Stomach (tissue), 9 donors: ENCODE data around the gene RAE1. TPM values are rescaled to one million over a fixed set of nuclear protein-coding genes. Genes with fewer than 3 reads are reported as not detected.
A peak's percentile ranks its signal among the peaks of the same experiment; 100 is the strongest.

Experiments
- DNase-seq, 2 donors: peaks; one replicate each; pipeline versions ENCODE4 v3.0.0 to v3.0.0-alpha.2; 2013 to 2019
- H3K27ac ChIP-seq, 5 donors: fragments of 200-600 bp in 4 of 5; sonication (generic) in 4 of 5; one replicate each; pipeline ENCODE4 v1.5.1; 2013 to 2019; ENCODE audit warnings: mild to moderate bottlenecking in 1 of 5, moderate library complexity in 1 of 5
- H3K27me3 ChIP-seq, 3 donors: fragments of 200-600 bp; sonication (generic); one replicate each; pipeline ENCODE4 v1.5.1; 2017 to 2019; ENCODE audit warnings: mixed run types in 1 of 3
- H3K36me3 ChIP-seq, 4 donors: fragments of 200-600 bp; sonication (generic); 1 replicate in 3 of 4; 2 replicates in 1 of 4; pipeline ENCODE4 v1.5.1; 2016 to 2019
- H3K4me1 ChIP-seq, 4 donors: fragments of 200-600 bp; sonication (generic); one replicate each; pipeline ENCODE4 v1.5.1; 2016 to 2019
- H3K4me3 ChIP-seq, 4 donors: fragments of 200-600 bp; sonication (generic) in 3 of 4; one replicate each; pipeline ENCODE4 v1.5.1; 2016 to 2019; ENCODE audit warnings: mild to moderate bottlenecking in 1 of 4
- H3K9me3 ChIP-seq, 4 donors: fragments of 200-600 bp; sonication (generic); one replicate each; pipeline ENCODE4 v1.5.1; 2016 to 2019
- EP300 ChIP-seq: sonication (generic); formaldehyde crosslinking; IDR thresholded peaks from one replicate; pipeline ENCODE4 v1.6.1; 2017; ENCODE audit warnings: antibody characterized with exemption
- POLR2A ChIP-seq, 4 donors: fragments of 450-650 bp; IDR thresholded peaks; one replicate each; pipeline ENCODE4 v1.6.1; 2016; ENCODE audit warnings: antibody characterized with exemption in 4 of 4, control low read depth in 2 of 4, mild to moderate bottlenecking in 1 of 4, moderate library complexity in 1 of 4
- POLR2AphosphoS5 ChIP-seq, 3 donors: sonication (generic); formaldehyde crosslinking; IDR thresholded peaks; one replicate each; pipeline ENCODE4 v1.6.1; 2016; ENCODE audit warnings: antibody characterized with exemption in 3 of 3
- WGBS, 5 donors: extraction: QIAGEN DNeasy Blood & Tissue Kit in 3 of 5; methylation state at CpG; one replicate each; pipeline versions ENCODE4 v1.1.5 to v1.1.7; 2013 to 2018; 5-methylcytosine and 5-hydroxymethylcytosine counted together
- intact Hi-C: fragments of 100-400 bp; cut with DNase I; formaldehyde crosslinking; loops from one replicate; pipeline ENCODE4 v1.15.1; 2023; ENCODE audit warnings: low total_unique reads
- polyA plus RNA-seq, 3 donors: library from polyadenylated mRNA; stranded (reverse); fragments of 200-250 nt; gene quantifications; one replicate each; pipeline ENCODE4 v1.2.3, GENCODE V29; 2013
- total RNA-seq, 5 donors: library from RNA; depleted of rRNA; stranded (reverse); fragments of >200 nt; gene quantifications; one replicate each; pipeline versions ENCODE4 v1.1.0 to v1.2.3, GENCODE V29; 2014 to 2016
- TF ChIP-seq, protein P1 (sequence below), 7 experiments: fragments of 450-650 bp in 4 of 7; fragments of 200-600 bp in 3 of 7; sonication (generic) in 3 of 7; IDR thresholded peaks; one replicate each; pipeline ENCODE4 v1.5.1; 2016 to 2019; ENCODE audit warnings: antibody characterized with exemption in 7 of 7, control low read depth in 2 of 7, mild to moderate bottlenecking in 1 of 7
- donor health status: healthy with polysubstance abuse.
- donor health status: Bipolar disorder and iron deficiency.
- donor health status: healthy.

RAE1 gene
- total and polyA plus RNA-seq, 8 donors = 6.4 to 65.6 (median 15.2) TPM

DNA sequence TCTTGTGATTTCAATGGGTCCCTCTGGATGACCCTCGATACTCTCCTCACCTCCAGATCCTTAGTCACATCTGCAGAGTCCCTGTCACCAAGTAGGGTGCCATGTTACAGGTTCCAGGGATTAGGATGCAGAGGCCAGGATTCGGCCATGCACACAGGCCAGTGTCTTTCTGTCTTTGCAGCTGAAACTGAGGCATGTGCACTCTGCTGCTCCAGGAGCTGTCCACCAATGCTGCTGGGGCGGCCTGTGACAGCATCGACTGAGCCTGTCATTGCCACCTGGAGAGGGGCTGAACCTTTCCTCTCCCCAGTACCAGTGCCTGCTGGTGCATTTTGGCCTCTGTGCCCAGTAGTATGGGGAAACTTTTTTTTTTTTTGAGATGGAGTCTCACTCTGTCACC is 35.7 kb downstream of the RAE1 start:
- Histone ChIP-seq H3K4me3 (no peak overlapping the region), H3K4me1 (peaks cover 11 to 31% (median 23%) of the 10 kb centered on the region in 4 donors), H3K27ac (no peak overlapping the region), H3K36me3 (peaks cover 0 to 14% (median 8%) of the 10 kb centered on the region in 4 donors), H3K27me3 (no peaks in the 10 kb centered on the region), H3K9me3 (no peaks in the 10 kb centered on the region)
- TF ChIP-seq, protein P1, sequence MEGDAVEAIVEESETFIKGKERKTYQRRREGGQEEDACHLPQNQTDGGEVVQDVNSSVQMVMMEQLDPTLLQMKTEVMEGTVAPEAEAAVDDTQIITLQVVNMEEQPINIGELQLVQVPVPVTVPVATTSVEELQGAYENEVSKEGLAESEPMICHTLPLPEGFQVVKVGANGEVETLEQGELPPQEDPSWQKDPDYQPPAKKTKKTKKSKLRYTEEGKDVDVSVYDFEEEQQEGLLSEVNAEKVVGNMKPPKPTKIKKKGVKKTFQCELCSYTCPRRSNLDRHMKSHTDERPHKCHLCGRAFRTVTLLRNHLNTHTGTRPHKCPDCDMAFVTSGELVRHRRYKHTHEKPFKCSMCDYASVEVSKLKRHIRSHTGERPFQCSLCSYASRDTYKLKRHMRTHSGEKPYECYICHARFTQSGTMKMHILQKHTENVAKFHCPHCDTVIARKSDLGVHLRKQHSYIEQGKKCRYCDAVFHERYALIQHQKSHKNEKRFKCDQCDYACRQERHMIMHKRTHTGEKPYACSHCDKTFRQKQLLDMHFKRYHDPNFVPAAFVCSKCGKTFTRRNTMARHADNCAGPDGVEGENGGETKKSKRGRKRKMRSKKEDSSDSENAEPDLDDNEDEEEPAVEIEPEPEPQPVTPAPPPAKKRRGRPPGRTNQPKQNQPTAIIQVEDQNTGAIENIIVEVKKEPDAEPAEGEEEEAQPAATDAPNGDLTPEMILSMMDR (IDR thresholded peaks at IDR 0.05) = no peak
- no peak for TF ChIP-seq EP300
- TF ChIP-seq POLR2AphosphoS5 (IDR thresholded peaks at IDR 0.05) = no peak
- TF ChIP-seq POLR2A (IDR thresholded peaks at IDR 0.05) = no peak
- intact Hi-C loops = loop anchor here (10.0 kb wide), 1 partner anchor 208 kb away; no protein-coding TSS in a partner anchor
- DNase-seq = no peak
- WGBS, 5 donors = 91 to 97% (median 94%) methylated on average over 4 of the region's 4 CpGs

DNA sequence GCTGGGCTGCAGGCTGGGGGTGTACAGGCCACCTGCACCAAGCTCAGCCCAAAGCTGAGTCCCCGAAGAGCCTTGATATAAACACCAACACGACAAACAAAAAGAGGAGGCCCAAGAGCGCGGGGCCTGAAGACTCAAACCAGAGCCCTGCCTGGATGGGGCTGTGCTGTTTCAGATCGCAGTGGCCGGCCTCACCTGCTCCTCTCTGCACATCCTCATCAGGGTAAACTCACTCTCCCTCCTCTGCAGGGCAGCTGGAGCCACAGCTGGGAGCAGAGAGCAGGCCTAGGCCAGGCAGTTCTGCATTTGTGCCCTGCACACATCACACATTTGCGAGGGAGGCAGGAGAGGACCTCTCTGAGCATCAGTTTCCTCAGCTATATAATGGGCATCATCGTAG is 36.4 kb downstream of the RAE1 start:
- Histone ChIP-seq H3K4me3 (no peak overlapping the region), H3K27me3 (no peaks in the 10 kb centered on the region), H3K36me3 (peaks cover 0 to 14% (median 8%) of the 10 kb centered on the region in 4 donors), H3K4me1 (peaks cover 17 to 30% (median 28%) of the 10 kb centered on the region in 4 donors), H3K9me3 (no peaks in the 10 kb centered on the region), H3K27ac (no peak overlapping the region)
- DNase-seq = no peak
- intact Hi-C loops = loop anchor here (10.0 kb wide), 1 partner anchor 207 kb away; no protein-coding TSS in a partner anchor
- WGBS, 5 donors = 84 to 93% (median 91%) methylated on average over 8 of the region's 8 CpGs
- TF ChIP-seq POLR2AphosphoS5 (IDR thresholded peaks at IDR 0.05) (no peak), EP300 (no peak)

DNA sequence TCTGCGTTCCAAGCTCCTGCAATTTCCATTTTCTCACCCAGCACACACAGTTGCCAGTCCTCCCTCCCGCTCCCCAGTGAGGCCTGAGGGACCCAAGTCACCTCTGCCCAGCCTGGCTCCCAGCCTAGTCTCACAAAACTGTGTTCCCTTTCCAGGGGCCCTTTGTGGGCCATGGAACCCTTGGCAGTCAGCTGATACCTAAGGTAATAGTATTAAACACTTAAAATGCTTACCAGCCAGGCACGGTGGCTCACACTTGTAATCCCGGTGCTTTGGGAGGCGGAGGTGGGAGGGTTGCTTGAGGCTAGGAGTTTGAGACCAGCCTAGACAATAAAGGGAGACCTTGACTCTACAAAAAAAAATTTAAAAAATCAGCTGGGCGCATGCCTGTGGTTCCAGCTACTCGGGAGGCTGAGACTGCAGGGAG is 36.9 kb downstream of the RAE1 start:
- 53 to 85% (median 69%) methylated on average over 7 of the region's 7 CpGs for WGBS, 5 donors
- intact Hi-C loops = loop anchor here (10.0 kb wide), 1 partner anchor 207 kb away; no protein-coding TSS in a partner anchor
- Histone ChIP-seq H3K4me3 (no peak overlapping the region), H3K36me3 (peaks cover 0 to 14% (median 9%) of the 10 kb centered on the region in 4 donors), H3K9me3 (no peaks in the 10 kb centered on the region), H3K27ac (peak overlapping the region in 1 of 5 donors; percentile 18), H3K27me3 (no peaks in the 10 kb centered on the region), H3K4me1 (peaks cover 22 to 35% (median 33%) of the 10 kb centered on the region in 4 donors)
- peak in 1 of 2 donors; percentile 46 for DNase-seq
- TF ChIP-seq, protein P1 (IDR thresholded peaks at IDR 0.05) = no peak
- TF ChIP-seq POLR2AphosphoS5 (IDR thresholded peaks at IDR 0.05) (no peak), POLR2A (IDR thresholded peaks at IDR 0.05) (no peak), EP300 (no peak)

DNA sequence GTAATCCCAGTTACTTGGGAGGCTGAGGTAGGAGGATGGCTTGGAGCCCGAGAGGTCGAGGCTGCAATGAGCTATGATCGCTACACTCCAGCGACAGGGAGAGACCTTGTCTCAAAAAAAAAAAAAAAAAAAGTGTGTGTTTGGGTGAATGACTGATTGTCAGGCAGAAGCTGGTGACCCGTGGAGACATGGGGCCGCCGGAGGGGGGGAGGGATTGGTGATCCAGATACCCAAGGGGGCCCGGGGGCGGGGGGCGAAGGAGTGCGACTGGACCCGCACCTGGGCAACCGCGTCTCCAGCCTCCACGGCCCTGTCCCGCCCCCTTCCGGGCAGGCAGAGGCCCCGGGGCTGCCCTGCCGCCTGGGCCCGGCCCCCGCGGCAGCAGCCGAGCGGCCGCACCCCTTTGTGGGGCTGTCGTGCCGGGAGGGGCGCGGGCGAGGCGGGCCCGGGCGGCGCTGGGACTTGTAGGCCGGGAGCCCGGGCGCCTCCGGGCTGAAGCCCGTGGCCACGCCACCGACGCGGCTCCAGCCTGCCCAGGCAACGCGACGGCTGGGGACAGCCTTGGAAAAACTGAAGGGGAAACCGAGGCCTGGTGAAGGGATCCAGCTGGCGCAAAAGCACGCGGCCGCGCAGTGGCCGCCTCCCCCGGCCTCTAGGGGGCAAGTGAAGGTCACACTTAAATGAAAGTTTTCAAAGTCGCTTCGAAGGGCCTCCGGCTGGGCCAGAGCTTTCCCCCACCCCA is 38.1 kb downstream of the RAE1 start:
- intact Hi-C loops = loop anchor here (10.0 kb wide), 1 partner anchor 206 kb away; no protein-coding TSS in a partner anchor
- DNase-seq = peak; percentile 90 to 95
- TF ChIP-seq, protein P1 (IDR thresholded peaks at IDR 0.05) = peak in 2 of 7 experiments; percentile 18 to 36
- TF ChIP-seq EP300 (no peak), POLR2A (IDR thresholded peaks at IDR 0.05) (no peak), POLR2AphosphoS5 (IDR thresholded peaks at IDR 0.05) (peak in 2 of 3 donors; percentile 21 to 31)
- no peaks in the 10 kb centered on the region for H3K27me3 ChIP-seq
- WGBS, 5 donors = 2 to 6% (median 5%) methylated on average over 27 to 57 of the region's 57 CpGs
- peaks cover 0 to 18% (median 10%) of the 10 kb centered on the region in 4 donors for H3K36me3 ChIP-seq
- H3K4me3 ChIP-seq = peak overlapping the region; percentile 37 to 94 (median 44)
- H3K4me1 ChIP-seq = peaks cover 32 to 47% (median 44%) of the 10 kb centered on the region in 4 donors
- H3K9me3 ChIP-seq = no peaks in the 10 kb centered on the region
- peak overlapping the region; percentile 65 to 92 (median 79) for H3K27ac ChIP-seq
